ENCODE measurements around the gene UBAC1. TPM values are rescaled to one million over a fixed set of nuclear protein-coding genes. Genes with fewer than 3 reads are reported as not detected.

Gene UBAC1
- total RNA-seq, 1 experiment from 2014 or later, result 55.4 TPM

- Mint-ChIP-seq H3K9me3 (ENCODE audit: unreplicated experiment) (no peaks in the 10 kb centered on the region), H3K4me1 (ENCODE audit: low read depth, unreplicated experiment) (peaks cover 1% of the 10 kb centered on the region), H3K4me3 (ENCODE audit: unreplicated experiment) (no peak overlapping the region), H3K27ac (ENCODE audit: unreplicated experiment) (no peak overlapping the region), H3K36me3 (ENCODE audit: insufficient read depth, unreplicated experiment) (peaks cover 14% of the 10 kb centered on the region), H3K27me3 (ENCODE audit: insufficient read depth, unreplicated experiment) (no peaks in the 10 kb centered on the region)
- ChIA-PET POLR2A (no interaction called here), CTCF (no interaction called here)
- TF ChIP-seq, protein P1, sequence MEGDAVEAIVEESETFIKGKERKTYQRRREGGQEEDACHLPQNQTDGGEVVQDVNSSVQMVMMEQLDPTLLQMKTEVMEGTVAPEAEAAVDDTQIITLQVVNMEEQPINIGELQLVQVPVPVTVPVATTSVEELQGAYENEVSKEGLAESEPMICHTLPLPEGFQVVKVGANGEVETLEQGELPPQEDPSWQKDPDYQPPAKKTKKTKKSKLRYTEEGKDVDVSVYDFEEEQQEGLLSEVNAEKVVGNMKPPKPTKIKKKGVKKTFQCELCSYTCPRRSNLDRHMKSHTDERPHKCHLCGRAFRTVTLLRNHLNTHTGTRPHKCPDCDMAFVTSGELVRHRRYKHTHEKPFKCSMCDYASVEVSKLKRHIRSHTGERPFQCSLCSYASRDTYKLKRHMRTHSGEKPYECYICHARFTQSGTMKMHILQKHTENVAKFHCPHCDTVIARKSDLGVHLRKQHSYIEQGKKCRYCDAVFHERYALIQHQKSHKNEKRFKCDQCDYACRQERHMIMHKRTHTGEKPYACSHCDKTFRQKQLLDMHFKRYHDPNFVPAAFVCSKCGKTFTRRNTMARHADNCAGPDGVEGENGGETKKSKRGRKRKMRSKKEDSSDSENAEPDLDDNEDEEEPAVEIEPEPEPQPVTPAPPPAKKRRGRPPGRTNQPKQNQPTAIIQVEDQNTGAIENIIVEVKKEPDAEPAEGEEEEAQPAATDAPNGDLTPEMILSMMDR (IDR thresholded peaks at IDR 0.05; ENCODE audit: insufficient read depth in 1 of 2, low read depth in 1 of 2, low read length in 1 of 2, severe bottlenecking in 1 of 2, unreplicated experiment in 1 of 2), result no peak
- Histone ChIP-seq H3K27me3 (replicated peaks; ENCODE audit: control insufficient read depth, insufficient read depth, low read length) (no peaks in the 10 kb centered on the region), H3K4me1 (no peaks in the 10 kb centered on the region; the same call in 1 of the 2 replicates), H3K9me3 (no peaks in the 10 kb centered on the region), H3K36me3 (ENCODE audit: control insufficient read depth, insufficient read depth, low read length) (no peaks in the 10 kb centered on the region), H3K4me3 (ENCODE audit: low read depth, low read length) (no peak overlapping the region)
- no peak for DNase-seq
- BruUV-seq (replicated peaks), result no TSS peak
- intact Hi-C loops (cut with micrococcal nuclease; ENCODE audit: unreplicated experiment), result no loop called here
Measured at GRCh38 chr9:136002215-136002614, 41.0 kb upstream of the UBAC1 start.

- CTCF ChIA-PET, result no interaction called here
- H3K9me3 Mint-ChIP-seq (ENCODE audit: unreplicated experiment), result no peaks in the 10 kb centered on the region
- no peak overlapping the region for H3K27ac Mint-ChIP-seq (ENCODE audit: unreplicated experiment)
- BruUV-seq (replicated peaks), result no TSS peak
- no peaks in the 10 kb centered on the region for H3K4me1 Mint-ChIP-seq (ENCODE audit: low read depth, unreplicated experiment)
- H3K4me3 ChIP-seq (ENCODE audit: low read depth, low read length), result no peak overlapping the region
- H3K36me3 ChIP-seq (ENCODE audit: control insufficient read depth, insufficient read depth, low read length), result no peaks in the 10 kb centered on the region; the same call in 1 of the 2 replicates
- H3K27me3 Mint-ChIP-seq (ENCODE audit: insufficient read depth, unreplicated experiment), result no peaks in the 10 kb centered on the region
- DNase-seq, result no peak
- H3K4me1 ChIP-seq, result no peaks in the 10 kb centered on the region; the same call in 1 of the 2 replicates
- H3K9me3 ChIP-seq, result no peaks in the 10 kb centered on the region
- TF ChIP-seq, protein P1 (IDR thresholded peaks at IDR 0.05; ENCODE audit: insufficient read depth in 1 of 2, low read depth in 1 of 2, low read length in 1 of 2, severe bottlenecking in 1 of 2, unreplicated experiment in 1 of 2), result no peak
- POLR2A ChIA-PET, result no interaction called here
- H3K4me3 Mint-ChIP-seq (ENCODE audit: unreplicated experiment), result no peak overlapping the region
- peaks cover 14% of the 10 kb centered on the region for H3K36me3 Mint-ChIP-seq (ENCODE audit: insufficient read depth, unreplicated experiment)
- intact Hi-C loops (cut with micrococcal nuclease; ENCODE audit: unreplicated experiment), result no loop called here
- no peaks in the 10 kb centered on the region for H3K27me3 ChIP-seq (replicated peaks; ENCODE audit: control insufficient read depth, insufficient read depth, low read length)
Measured at GRCh38 chr9:136001231-136001630, 40.1 kb upstream of the UBAC1 start.

- no peak overlapping the region for H3K4me3 ChIP-seq (ENCODE audit: low read depth, low read length)
- H3K27me3 Mint-ChIP-seq (ENCODE audit: insufficient read depth, unreplicated experiment), result no peaks in the 10 kb centered on the region
- H3K4me1 Mint-ChIP-seq (ENCODE audit: low read depth, unreplicated experiment), result no peaks in the 10 kb centered on the region
- DNase-seq, result no peak
- H3K27ac Mint-ChIP-seq (ENCODE audit: unreplicated experiment), result no peak overlapping the region
- no peaks in the 10 kb centered on the region for H3K27me3 ChIP-seq (replicated peaks; ENCODE audit: control insufficient read depth, insufficient read depth, low read length)
- H3K36me3 Mint-ChIP-seq (ENCODE audit: insufficient read depth, unreplicated experiment), result peaks cover 8% of the 10 kb centered on the region
- ChIA-PET POLR2A (no interaction called here), CTCF (no interaction called here)
- no peaks in the 10 kb centered on the region for H3K9me3 ChIP-seq
- H3K4me1 ChIP-seq, result peaks cover 4% of the 10 kb centered on the region; the same call in 1 of the 2 replicates
- TF ChIP-seq, protein P1 (IDR thresholded peaks at IDR 0.05; ENCODE audit: insufficient read depth in 1 of 2, low read depth in 1 of 2, low read length in 1 of 2, severe bottlenecking in 1 of 2, unreplicated experiment in 1 of 2), result no peak
- H3K4me3 Mint-ChIP-seq (ENCODE audit: unreplicated experiment), result no peak overlapping the region
- no TSS peak for BruUV-seq (replicated peaks)
- H3K9me3 Mint-ChIP-seq (ENCODE audit: unreplicated experiment), result no peaks in the 10 kb centered on the region
- no peaks in the 10 kb centered on the region; the same call in 1 of the 2 replicates for H3K36me3 ChIP-seq (ENCODE audit: control insufficient read depth, insufficient read depth, low read length)
- intact Hi-C loops (cut with micrococcal nuclease; ENCODE audit: unreplicated experiment), result no loop called here
Measured at GRCh38 chr9:135998410-135999071, 37.4 kb upstream of the UBAC1 start.

Measured in Caco-2 (cell line).